IMR-90 (cell line): Measurements from ENCODE around the gene ADGRV1. TPM values are rescaled to one million over a fixed set of nuclear protein-coding genes. Genes with fewer than 3 reads are reported as not detected.

Experiments used
- ATAC-seq: fragments of 200-7000 bp; cut with Tn5 transposase; 2 replicates; pipeline ENCODE4 v1.9.1; 2020; ENCODE audit warnings: low read depth, mild to moderate bottlenecking, moderate library complexity
- BruUV-seq: library from RNA; stranded (reverse); fragments of 400-500 nt; replicated peaks from 2 replicates; lab custom pipeline; 2021; lab: Mats Ljungman, UMichigan
- CTCF ChIA-PET: fragments of 300-600 bp; formaldehyde crosslinking; extraction: SDS; loops from one replicate; lab custom pipeline; 2021; ENCODE audit warnings: antibody characterized with exemption; lab: Yijun Ruan, JAX
- POLR2A ChIA-PET: fragments of 300-600 bp; sonication (Branson Sonifier 250); formaldehyde crosslinking; loops from one replicate; lab custom pipeline; 2022; ENCODE audit warnings: antibody characterized with exemption; ENCODE audit not compliant: unreplicated experiment; lab: Charles Lee
- DNase-seq: peaks from one replicate; pipeline ENCODE4 v3.0.0; 2013
- H2AFZ ChIP-seq: replicated peaks from 2 replicates; pipeline ENCODE3; 2013; ENCODE audit warnings: low read length, mild to moderate bottlenecking; ENCODE audit not compliant: poor library complexity
- H2AK5ac ChIP-seq: 2 replicates; pipeline ENCODE4 v1.6.1; 2013; ENCODE audit warnings: low read depth, low read length, inconsistent platforms
- H2AK9ac ChIP-seq: replicated peaks from 2 replicates; pipeline ENCODE3; 2013; ENCODE audit warnings: mild to moderate bottlenecking, low read depth, low read length, moderate library complexity; ENCODE audit not compliant: poor library complexity
- H2BK120ac ChIP-seq: 2 replicates; pipeline ENCODE4 v1.6.1; 2013; ENCODE audit warnings: low read depth, low read length, inconsistent platforms
- H2BK15ac ChIP-seq: 3 replicates; pipeline ENCODE4 v1.6.1; 2013; ENCODE audit warnings: low read depth, low read length, inconsistent platforms
- H2BK20ac ChIP-seq: 2 replicates; pipeline ENCODE4 v1.6.1; 2013; ENCODE audit warnings: low read depth, mild to moderate bottlenecking, inconsistent platforms, low read length, moderate library complexity
- H2BK5ac ChIP-seq: 2 replicates; pipeline ENCODE4 v1.6.1; 2013; ENCODE audit warnings: mild to moderate bottlenecking, low read depth, low read length, inconsistent platforms; ENCODE audit not compliant: poor library complexity, severe bottlenecking
- H3K14ac ChIP-seq: replicated peaks from 2 replicates; pipeline ENCODE4 v1.6.1; 2013; ENCODE audit warnings: low read depth, low read length, inconsistent platforms
- H3K18ac ChIP-seq: 2 replicates; pipeline ENCODE4 v1.6.1; 2013; ENCODE audit warnings: low read depth, low read length, control low read depth
- H3K23ac ChIP-seq: 2 replicates; pipeline ENCODE4 v1.6.1; 2013; ENCODE audit warnings: low read depth, low read length, inconsistent platforms
- H3K27ac ChIP-seq: 2 replicates; pipeline ENCODE4 v1.5.1; 2013; ENCODE audit warnings: mild to moderate bottlenecking, control low read depth, low read length; ENCODE audit not compliant: insufficient read depth
- H3K27me3 ChIP-seq: 2 replicates; pipeline ENCODE4 v1.6.1; 2013; ENCODE audit warnings: low read length; ENCODE audit not compliant: control insufficient read depth, insufficient read depth
- H3K36me3 ChIP-seq: 2 replicates; pipeline ENCODE4 v1.6.1; 2013; ENCODE audit warnings: low read length, mixed read lengths; ENCODE audit not compliant: control insufficient read depth, insufficient read depth
- H3K4ac ChIP-seq: 2 replicates; pipeline ENCODE4 v1.6.1; 2013; ENCODE audit warnings: low read depth, low read length, inconsistent platforms
- H3K4me1 ChIP-seq: 2 replicates; pipeline ENCODE4 v1.6.1; 2013; ENCODE audit warnings: low read length, mixed read lengths; ENCODE audit not compliant: control insufficient read depth, insufficient read depth
- H3K4me2 ChIP-seq: 2 replicates; pipeline ENCODE4 v1.6.1; 2013; ENCODE audit warnings: low read depth, mild to moderate bottlenecking, control low read depth, low read length, moderate library complexity
- H3K4me3 ChIP-seq: 2 replicates; pipeline ENCODE4 v1.5.1; 2013; ENCODE audit warnings: low read depth, mild to moderate bottlenecking, control low read depth, low read length, moderate library complexity; ENCODE audit not compliant: insufficient read depth
- H3K56ac ChIP-seq: 2 replicates; pipeline ENCODE4 v1.6.1; 2013; ENCODE audit warnings: low read length, inconsistent platforms; ENCODE audit not compliant: insufficient read depth; ENCODE audit errors: extremely low read depth
- H3K79me1 ChIP-seq, 2 experiments: 2 replicates each; pipeline ENCODE4 v1.6.1; 2013; ENCODE audit warnings: low read length in 2 of 2, inconsistent platforms in 1 of 2, low read depth in 1 of 2
- H3K9ac ChIP-seq: 2 replicates; pipeline ENCODE4 v1.6.1; 2013; ENCODE audit warnings: low read depth, low read length, control low read depth
- H3K9me1 ChIP-seq: 2 replicates; pipeline ENCODE4 v1.6.1; 2013; ENCODE audit warnings: low read length, inconsistent platforms; ENCODE audit not compliant: insufficient read depth
- H3K9me3 ChIP-seq: 2 replicates; pipeline ENCODE4 v1.6.1; 2013; ENCODE audit warnings: low read length; ENCODE audit not compliant: control insufficient read depth, insufficient read depth
- H4K20me1 ChIP-seq: 2 replicates; pipeline ENCODE4 v1.6.1; 2013; ENCODE audit warnings: low read length, inconsistent platforms; ENCODE audit not compliant: insufficient read depth
- H4K5ac ChIP-seq: 2 replicates; pipeline ENCODE4 v1.6.1; 2013; ENCODE audit warnings: mild to moderate bottlenecking, low read depth, low read length, control low read depth
- H4K8ac ChIP-seq, 2 experiments: 2 replicates each; pipeline ENCODE4 v1.6.1; 2013; ENCODE audit warnings: low read depth in 2 of 2, low read length in 2 of 2, control low read depth in 1 of 2, inconsistent platforms in 1 of 2
- H4K91ac ChIP-seq: 2 replicates; pipeline ENCODE4 v1.6.1; 2013; ENCODE audit warnings: low read depth, low read length, inconsistent platforms; ENCODE audit not compliant: insufficient read depth
- RCOR1 ChIP-seq: IDR thresholded peaks from 2 replicates; pipeline ENCODE4 v1.6.1; 2012; ENCODE audit warnings: mild to moderate bottlenecking, low read length, improper control_type of control experiment; ENCODE audit not compliant: insufficient replicate concordance
- SMC3 ChIP-seq: fragments of 150-350 bp; IDR thresholded peaks from 2 replicates; pipeline ENCODE4 v1.6.1; 2016; ENCODE audit warnings: low read depth, mild to moderate bottlenecking, antibody characterized with exemption, low read length, moderate library complexity
- WGBS, 2 experiments: methylation state at CpG; one replicate each; pipeline versions ENCODE4 v1.1.5 to v1.1.7; 2013; ENCODE audit warnings: missing lambda C conversion rate in 2 of 2; ENCODE audit not compliant: insufficient read length in 1 of 2; ENCODE audit errors: extremely low coverage in 2 of 2; 5-methylcytosine and 5-hydroxymethylcytosine counted together
- dilution Hi-C: fragments of 300-500 bp; cut with HindIII; formaldehyde crosslinking; loops from one replicate; pipeline ENCODE4 v1.14.3; 2018; ENCODE audit warnings: low sequenced_read_pairs; ENCODE audit not compliant: unreplicated experiment
- in situ Hi-C: fragments of 300-500 bp; cut with MboI; formaldehyde crosslinking; loops from 3 replicates; pipeline ENCODE4 v1.14.3; 2019; ENCODE audit warnings: low sequenced_read_pairs, inconsistent platforms, mixed read lengths
- intact Hi-C: fragments of 100-400 bp; cut with micrococcal nuclease; formaldehyde crosslinking; loops from 2 replicates; pipeline ENCODE4 v1.10.0; 2022
- polyA plus RNA-seq, 3 experiments: library from polyadenylated mRNA; depleted of rRNA; stranded (reverse); fragments of >200 nt; gene quantifications; 2 replicates each; pipeline ENCODE4 v1.2.3, GENCODE V29; 2012; ENCODE audit warnings: low replicate concordance in 1 of 3
- total RNA-seq: library from RNA; depleted of rRNA; stranded (reverse); fragments of >200 nt; gene quantifications from 2 replicates; pipeline ENCODE4 v1.2.3, GENCODE V29; 2012

ADGRV1 gene
- total and polyA plus RNA-seq, 2 of the 4 experiments (the other 2 are of a cell fraction) = under 0.01 TPM; not detected in 1

- H3K9me3 ChIP-seq = no peaks in the 10 kb centered on the region
- no peak overlapping the region for H4K5ac ChIP-seq
- H2AK9ac ChIP-seq = no peak overlapping the region
- no peak overlapping the region for H2AK5ac ChIP-seq
- intact Hi-C loops = no loop called here
- WGBS, 2 experiments = no CpG with 5 or more reads among the region's 2 CpGs
- H3K4me3 ChIP-seq = no peak overlapping the region
- in situ Hi-C loops = no loop called here
- no peak overlapping the region for H2BK20ac ChIP-seq
- H3K36me3 ChIP-seq = no peaks in the 10 kb centered on the region
- H2BK5ac ChIP-seq = no peak overlapping the region
- no peak overlapping the region for H3K14ac ChIP-seq
- no peak overlapping the region for H4K91ac ChIP-seq
- no peak overlapping the region for H4K8ac ChIP-seq
- no peaks in the 10 kb centered on the region; the same call in 1 of the 2 replicates for H3K4me1 ChIP-seq
- H2BK15ac ChIP-seq = no peak overlapping the region
- H2AFZ ChIP-seq = no peak overlapping the region
- H3K56ac ChIP-seq = no peak overlapping the region
- H3K23ac ChIP-seq = no peak overlapping the region
- TF ChIP-seq SMC3 = no peak
- no peak for TF ChIP-seq RCOR1
- H3K27me3 ChIP-seq = no peaks in the 10 kb centered on the region
- H4K20me1 ChIP-seq = no peaks in the 10 kb centered on the region
- dilution Hi-C loops = no loop called here
- POLR2A ChIA-PET = no interaction called here
- no TSS peak for BruUV-seq
- no peak overlapping the region for H3K9ac ChIP-seq
- no peak overlapping the region for H3K27ac ChIP-seq
- no peak overlapping the region for H3K4ac ChIP-seq
- CTCF ChIA-PET = no interaction called here
- H3K4me2 ChIP-seq = no peak overlapping the region
- no peaks in the 10 kb centered on the region for H3K9me1 ChIP-seq
- DNase-seq (no peak), ATAC-seq (no peak)
- H3K79me1 ChIP-seq = no peaks in the 10 kb centered on the region
- H3K18ac ChIP-seq = no peak overlapping the region; the same call in 1 of the 2 replicates
- H2BK120ac ChIP-seq = no peak overlapping the region
Measured at GRCh38 chr5:91079037-91079436, 520.4 kb downstream of the ADGRV1 start.
